Smooth muscle cell (in vitro differentiated cells): ENCODE results near the gene CHRM1. TPM values are rescaled to one million over a fixed set of nuclear protein-coding genes. Genes with fewer than 3 reads are reported as not detected.

ENCODE experiments used
- DNase-seq: peaks from one replicate; lab custom pipeline; 2025; ENCODE audit not compliant: unreplicated experiment; lab: John Stamatoyannopoulos, UW
- H2AFZ ChIP-seq: fragments of 200-600 bp; sonication (generic); 2 replicates; pipeline ENCODE4 v1.6.0; 2016; ENCODE audit warnings: antibody characterized with exemption, low read depth, mild to moderate bottlenecking
- H3F3A ChIP-seq: fragments of 200-600 bp; sonication (generic); 2 replicates; pipeline ENCODE4 v1.6.0; 2017; ENCODE audit warnings: antibody characterized with exemption, low read depth
- H3K27ac ChIP-seq: fragments of 200-600 bp; sonication (generic); 2 replicates; pipeline ENCODE4 v1.5.1; 2016; ENCODE audit warnings: low read depth, mild to moderate bottlenecking
- H3K27me3 ChIP-seq: fragments of 200-600 bp; sonication (generic); 2 replicates; pipeline ENCODE4 v1.6.1; 2016; ENCODE audit warnings: low read depth, mild to moderate bottlenecking
- H3K36me3 ChIP-seq: fragments of 200-600 bp; sonication (generic); 2 replicates; pipeline ENCODE4 v1.5.1; 2016; ENCODE audit warnings: low read depth
- H3K4me1 ChIP-seq: fragments of 200-600 bp; sonication (generic); 2 replicates; pipeline ENCODE4 v1.5.1; 2016; ENCODE audit warnings: low read depth
- H3K4me2 ChIP-seq: fragments of 200-600 bp; sonication (generic); 2 replicates; pipeline ENCODE4 v1.6.0; 2016; ENCODE audit warnings: mild to moderate bottlenecking
- H3K4me3 ChIP-seq: fragments of 200-600 bp; sonication (generic); 2 replicates; pipeline ENCODE4 v1.5.1; 2016; ENCODE audit warnings: mild to moderate bottlenecking
- H3K79me2 ChIP-seq: fragments of 200-600 bp; sonication (generic); 2 replicates; pipeline ENCODE4 v1.6.0; 2016; ENCODE audit warnings: low read depth, mild to moderate bottlenecking
- H3K9ac ChIP-seq: fragments of 200-600 bp; sonication (generic); 2 replicates; pipeline ENCODE4 v1.6.0; 2016; ENCODE audit warnings: low read depth
- H3K9me3 ChIP-seq: fragments of 200-600 bp; sonication (generic); replicated peaks from 2 replicates; pipeline ENCODE4 v1.5.1; 2016; ENCODE audit warnings: low read depth
- H4K20me1 ChIP-seq: fragments of 200-600 bp; sonication (generic); 2 replicates; pipeline ENCODE4 v1.6.0; 2016; ENCODE audit warnings: low read depth
- CTCF ChIP-seq: fragments of 200-600 bp; sonication (generic); IDR thresholded peaks from 2 replicates; pipeline ENCODE4 v1.5.1; 2017; ENCODE audit warnings: borderline replicate concordance, mild to moderate bottlenecking, antibody characterized with exemption; ENCODE audit not compliant: insufficient read depth, poor library complexity, severe bottlenecking
- WGBS: methylation state at CpG from one replicate; pipeline ENCODE4 v1.1.7; 2016; ENCODE audit warnings: low lambda C conversion rate; 5-methylcytosine and 5-hydroxymethylcytosine counted together
- polyA plus RNA-seq: library from polyadenylated mRNA; unstranded; fragments of >200 nt; fragmentation: Nextera tagmentation; extraction: Ambion mirVana; gene quantifications from 2 replicates; pipeline ENCODE4 v1.2.1, GENCODE V29; 2016
- total RNA-seq: library from RNA; depleted of rRNA; stranded (reverse); fragments of >200 nt; gene quantifications from 2 replicates; pipeline ENCODE4 v1.2.3, GENCODE V29; 2014

CHRM1 gene
- total and polyA plus RNA-seq, 2 experiments from 2014 or later, result not detected

GRCh38 chr11:62933750-62934495 lies 12.8 kb upstream of the CHRM1 start:
- Histone ChIP-seq H3K9ac (no peak overlapping the region), H3K4me3 (no peak overlapping the region), H3K4me2 (no peak overlapping the region), H3K4me1 (no peaks in the 10 kb centered on the region), H3K79me2 (no peaks in the 10 kb centered on the region), H2AFZ (no peak overlapping the region), H3K36me3 (no peaks in the 10 kb centered on the region), H4K20me1 (no peaks in the 10 kb centered on the region), H3K27me3 (peaks cover 10% of the 10 kb centered on the region), H3K9me3 (no peaks in the 10 kb centered on the region), H3F3A (no peaks in the 10 kb centered on the region), H3K27ac (no peak overlapping the region)
- no peak for TF ChIP-seq CTCF
- no peak for DNase-seq
- 94% methylated on average over 5 of the region's 5 CpGs for WGBS

- no peak for DNase-seq
These were observed 12.1 kb upstream of the CHRM1 start for GRCh38 chr11:62933285-62933684.

GRCh38 chr11:62931499-62932278 lies 10.5 kb upstream of the CHRM1 start:
- H3K79me2 ChIP-seq, result no peaks in the 10 kb centered on the region
- no peak for TF ChIP-seq CTCF
- no peak overlapping the region for H3K9ac ChIP-seq
- no peaks in the 10 kb centered on the region for H3K9me3 ChIP-seq
- H2AFZ ChIP-seq, result no peak overlapping the region
- no peak for DNase-seq
- H4K20me1 ChIP-seq, result no peaks in the 10 kb centered on the region
- no peaks in the 10 kb centered on the region for H3K4me1 ChIP-seq
- H3F3A ChIP-seq, result no peaks in the 10 kb centered on the region
- peaks cover 31% of the 10 kb centered on the region for H3K27me3 ChIP-seq
- H3K36me3 ChIP-seq, result no peaks in the 10 kb centered on the region
- 42% methylated on average over 8 of the region's 8 CpGs for WGBS
- no peak overlapping the region for H3K27ac ChIP-seq
- no peak overlapping the region for H3K4me2 ChIP-seq
- no peak overlapping the region for H3K4me3 ChIP-seq

More at GRCh38 chr11:62933285-62933684, 12.1 kb upstream of the CHRM1 start:
- H3K27ac ChIP-seq, result no peak overlapping the region
- TF ChIP-seq CTCF, result no peak
- no peaks in the 10 kb centered on the region for H4K20me1 ChIP-seq
- no peak overlapping the region for H2AFZ ChIP-seq
- no peaks in the 10 kb centered on the region for H3K9me3 ChIP-seq
- no peaks in the 10 kb centered on the region for H3F3A ChIP-seq
- H3K36me3 ChIP-seq, result no peaks in the 10 kb centered on the region
- H3K4me2 ChIP-seq, result no peak overlapping the region
- no peak overlapping the region for H3K4me3 ChIP-seq
- H3K4me1 ChIP-seq, result no peaks in the 10 kb centered on the region
- peaks cover 16% of the 10 kb centered on the region for H3K27me3 ChIP-seq
- H3K79me2 ChIP-seq, result no peaks in the 10 kb centered on the region
- 79% methylated on average over 13 of the region's 13 CpGs for WGBS
- no peak overlapping the region for H3K9ac ChIP-seq
